22Rv1 (cell line): ENCODE results near the gene KRT33B.

Experiments used
- CTCF ChIP-seq: fragments of 450-650 bp; IDR thresholded peaks from 2 replicates; pipeline ENCODE4 v1.5.1; 2017; ENCODE audit warnings: mild to moderate bottlenecking
- ZFX ChIP-seq: fragments of 450-650 bp; IDR thresholded peaks from 2 replicates; pipeline ENCODE4 v1.6.1; 2017; ENCODE audit warnings: antibody characterized with exemption, borderline replicate concordance

GRCh38 chr17:41387670-41388069 lies 18.1 kb upstream of the KRT33B start:
- no peak for TF ChIP-seq CTCF
- no peak for TF ChIP-seq ZFX
